Hepatocyte (in vitro differentiated cells): ENCODE measurements around the gene YPEL1. TPM values are rescaled to one million over a fixed set of nuclear protein-coding genes. Genes with fewer than 3 reads are reported as not detected.

Source experiments
- DNase-seq: peaks from one replicate; pipeline ENCODE4 v3.0.0-alpha.2; 2016; ENCODE audit warnings: low spot score
- H2AFZ ChIP-seq: fragments of 200-600 bp; sonication (generic); 2 replicates; pipeline ENCODE4 v1.6.0; 2016; ENCODE audit warnings: antibody characterized with exemption, mild to moderate bottlenecking
- H3K27ac ChIP-seq: fragments of 200-600 bp; sonication (generic); 2 replicates; pipeline ENCODE4 v1.5.1; 2016; ENCODE audit warnings: mild to moderate bottlenecking
- H3K27me3 ChIP-seq: fragments of 200-600 bp; sonication (generic); 2 replicates; pipeline ENCODE4 v1.6.1; 2016
- H3K36me3 ChIP-seq: fragments of 200-600 bp; sonication (generic); replicated peaks from 2 replicates; pipeline ENCODE4 v1.5.1; 2016; ENCODE audit warnings: low read depth; ENCODE audit not compliant: insufficient read depth
- H3K4me1 ChIP-seq: fragments of 200-600 bp; sonication (generic); 2 replicates; pipeline ENCODE4 v1.5.1; 2016; ENCODE audit warnings: mild to moderate bottlenecking, moderate library complexity; ENCODE audit not compliant: insufficient read depth
- H3K4me2 ChIP-seq: fragments of 200-600 bp; sonication (generic); 2 replicates; pipeline ENCODE4 v1.6.0; 2016
- H3K4me3 ChIP-seq: fragments of 200-600 bp; sonication (generic); 2 replicates; pipeline ENCODE4 v1.5.1; 2016; ENCODE audit warnings: mild to moderate bottlenecking
- H3K79me2 ChIP-seq: fragments of 200-600 bp; sonication (generic); 2 replicates; pipeline ENCODE4 v1.6.0; 2017; ENCODE audit warnings: mild to moderate bottlenecking
- H3K9me2 ChIP-seq: fragments of 200-600 bp; sonication (generic); replicated peaks from 2 replicates; pipeline ENCODE4 v1.6.0; 2017; ENCODE audit warnings: mild to moderate bottlenecking; ENCODE audit not compliant: insufficient read depth
- H3K9me3 ChIP-seq: fragments of 200-600 bp; sonication (generic); 2 replicates; pipeline ENCODE4 v1.5.1; 2016; ENCODE audit warnings: low read depth, mild to moderate bottlenecking
- H4K20me1 ChIP-seq: fragments of 200-600 bp; sonication (generic); 2 replicates; pipeline ENCODE4 v1.6.0; 2016; ENCODE audit warnings: mild to moderate bottlenecking; ENCODE audit not compliant: insufficient read depth, poor library complexity, severe bottlenecking
- EZH2 ChIP-seq: fragments of 200-600 bp; sonication (generic); IDR thresholded peaks from 2 replicates; pipeline ENCODE4 v1.6.1; 2016; ENCODE audit warnings: antibody characterized with exemption, mild to moderate bottlenecking, borderline replicate concordance
- EZH2phosphoT487 ChIP-seq: fragments of 200-600 bp; sonication (generic); IDR thresholded peaks from one replicate; pipeline ENCODE4 v1.6.1; 2018; ENCODE audit warnings: antibody characterized with exemption, mild to moderate bottlenecking, low read depth, moderate library complexity; ENCODE audit not compliant: unreplicated experiment, severe bottlenecking
- WGBS: methylation state at CpG from one replicate; pipeline ENCODE4 v1.1.6; 2016; ENCODE audit warnings: low lambda C conversion rate; ENCODE audit errors: missing lambda C conversion rate; 5-methylcytosine and 5-hydroxymethylcytosine counted together
- polyA plus RNA-seq: library from polyadenylated mRNA; unstranded; fragments of >200 nt; fragmentation: Nextera tagmentation; extraction: Ambion mirVana; gene quantifications from 2 replicates; pipeline ENCODE4 v1.2.1, GENCODE V29; 2016
- total RNA-seq: library from RNA; depleted of rRNA; stranded (reverse); fragments of >200 nt; gene quantifications from 2 replicates; pipeline ENCODE4 v1.2.3, GENCODE V29; 2014
- TF ChIP-seq, protein P1 (sequence below): fragments of 200-600 bp; sonication (generic); IDR thresholded peaks from 2 replicates; pipeline ENCODE4 v1.5.1; 2016; ENCODE audit warnings: antibody characterized with exemption, mild to moderate bottlenecking; ENCODE audit not compliant: poor library complexity

Gene YPEL1
- total and polyA plus RNA-seq, 2 experiments from 2014 or later: 2.0 to 3.1 TPM

DNA sequence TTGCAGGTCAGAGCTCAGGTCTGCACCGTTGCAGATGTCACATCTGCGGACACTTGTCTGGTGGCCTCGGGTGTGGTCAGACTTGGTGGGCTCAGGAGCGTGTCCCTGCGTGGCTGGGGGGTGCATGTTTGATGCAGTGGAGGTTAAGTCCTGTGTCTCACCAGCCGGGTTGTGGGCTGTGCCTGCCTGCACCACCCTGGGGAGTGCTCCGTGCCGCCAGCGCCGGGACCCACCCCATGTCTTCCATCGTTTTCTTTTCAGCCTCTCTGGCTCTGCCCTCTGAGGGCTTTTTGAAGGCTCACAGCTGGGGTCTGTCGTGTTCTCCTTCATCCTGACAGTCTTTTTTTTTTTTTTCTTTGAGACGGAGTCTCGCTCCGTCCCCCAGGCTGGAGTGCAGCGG lies 43.8 kb downstream of the YPEL1 start:
- Histone ChIP-seq H3K9me3 (no peaks in the 10 kb centered on the region), H4K20me1 (no peaks in the 10 kb centered on the region), H3K9me2 (no peaks in the 10 kb centered on the region), H2AFZ (no peak overlapping the region), H3K36me3 (no peaks in the 10 kb centered on the region), H3K4me1 (no peaks in the 10 kb centered on the region), H3K79me2 (no peaks in the 10 kb centered on the region), H3K27me3 (no peaks in the 10 kb centered on the region), H3K4me2 (no peak overlapping the region), H3K27ac (no peak overlapping the region), H3K4me3 (no peak overlapping the region)
- DNase-seq: no peak
- WGBS: 93% methylated on average over 15 of the region's 16 CpGs
- TF ChIP-seq EZH2 (no peak), EZH2phosphoT487 (no peak)
- TF ChIP-seq, protein P1, sequence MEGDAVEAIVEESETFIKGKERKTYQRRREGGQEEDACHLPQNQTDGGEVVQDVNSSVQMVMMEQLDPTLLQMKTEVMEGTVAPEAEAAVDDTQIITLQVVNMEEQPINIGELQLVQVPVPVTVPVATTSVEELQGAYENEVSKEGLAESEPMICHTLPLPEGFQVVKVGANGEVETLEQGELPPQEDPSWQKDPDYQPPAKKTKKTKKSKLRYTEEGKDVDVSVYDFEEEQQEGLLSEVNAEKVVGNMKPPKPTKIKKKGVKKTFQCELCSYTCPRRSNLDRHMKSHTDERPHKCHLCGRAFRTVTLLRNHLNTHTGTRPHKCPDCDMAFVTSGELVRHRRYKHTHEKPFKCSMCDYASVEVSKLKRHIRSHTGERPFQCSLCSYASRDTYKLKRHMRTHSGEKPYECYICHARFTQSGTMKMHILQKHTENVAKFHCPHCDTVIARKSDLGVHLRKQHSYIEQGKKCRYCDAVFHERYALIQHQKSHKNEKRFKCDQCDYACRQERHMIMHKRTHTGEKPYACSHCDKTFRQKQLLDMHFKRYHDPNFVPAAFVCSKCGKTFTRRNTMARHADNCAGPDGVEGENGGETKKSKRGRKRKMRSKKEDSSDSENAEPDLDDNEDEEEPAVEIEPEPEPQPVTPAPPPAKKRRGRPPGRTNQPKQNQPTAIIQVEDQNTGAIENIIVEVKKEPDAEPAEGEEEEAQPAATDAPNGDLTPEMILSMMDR: no peak

DNA sequence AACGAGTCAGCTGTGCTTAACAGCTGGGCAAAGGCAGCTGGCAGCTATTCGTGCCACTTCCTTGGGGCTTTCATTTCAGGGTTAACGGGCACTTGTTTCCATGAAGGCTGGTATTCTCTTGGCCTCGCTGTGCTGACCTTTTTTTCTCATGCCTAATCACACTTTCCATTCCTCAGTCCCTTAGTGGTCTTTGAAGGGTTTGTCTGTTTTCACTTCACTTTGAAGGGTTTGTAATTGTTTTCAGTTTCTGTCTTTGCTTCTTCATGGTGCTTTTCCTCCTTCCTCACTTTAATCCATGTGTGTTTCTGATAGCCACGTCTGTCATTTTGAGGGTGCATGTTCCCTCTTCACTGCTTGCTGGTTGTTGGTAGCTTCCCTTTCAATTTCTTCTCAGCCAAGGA lies 45.2 kb downstream of the YPEL1 start:
- no peak for DNase-seq
- H3K9me3 ChIP-seq: no peaks in the 10 kb centered on the region
- H3K36me3 ChIP-seq: no peaks in the 10 kb centered on the region
- H3K27me3 ChIP-seq: no peaks in the 10 kb centered on the region
- no peaks in the 10 kb centered on the region for H3K79me2 ChIP-seq
- TF ChIP-seq EZH2phosphoT487: no peak
- TF ChIP-seq EZH2: no peak
- TF ChIP-seq, protein P1: no peak
- 90% methylated on average over 5 of the region's 5 CpGs for WGBS
- no peaks in the 10 kb centered on the region for H3K9me2 ChIP-seq
- H3K4me2 ChIP-seq: no peak overlapping the region
- no peak overlapping the region for H2AFZ ChIP-seq
- H3K4me3 ChIP-seq: no peak overlapping the region
- H3K4me1 ChIP-seq: no peaks in the 10 kb centered on the region
- no peaks in the 10 kb centered on the region for H4K20me1 ChIP-seq
- no peak overlapping the region for H3K27ac ChIP-seq

DNA sequence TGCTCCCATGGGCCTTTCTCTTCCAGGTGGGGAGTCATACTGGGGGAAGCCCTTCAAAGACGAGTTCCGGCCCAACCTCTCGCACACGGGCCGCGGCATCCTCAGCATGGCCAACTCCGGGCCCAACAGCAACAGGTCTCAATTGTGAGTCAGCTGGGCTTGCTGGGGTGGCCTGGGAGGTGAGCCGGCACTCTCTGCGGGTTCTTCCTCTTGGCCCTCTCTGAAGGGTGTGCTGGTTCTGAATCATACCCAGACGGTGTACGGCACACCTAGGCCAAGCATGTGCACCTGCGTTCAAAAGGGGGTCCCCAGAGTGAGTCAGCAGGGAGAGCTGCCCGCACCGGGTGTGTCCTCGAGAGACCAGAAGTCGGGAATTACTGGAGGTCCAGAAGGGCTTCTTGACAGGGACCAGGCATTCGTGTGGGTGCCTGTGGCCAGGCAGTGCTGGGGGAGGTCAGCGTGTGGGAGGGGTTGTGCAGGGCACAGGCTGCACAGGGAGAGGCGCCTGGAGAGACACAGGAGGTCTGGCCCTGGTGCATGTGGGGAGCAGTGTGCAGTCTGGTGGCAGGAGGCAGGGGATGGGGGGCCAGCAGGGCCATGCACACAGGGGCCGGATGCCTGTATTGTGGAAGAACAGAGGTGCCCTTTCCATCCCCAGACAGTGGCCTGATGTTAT lies 46.8 kb downstream of the YPEL1 start:
- no peaks in the 10 kb centered on the region for H3K79me2 ChIP-seq
- no peak overlapping the region for H3K4me3 ChIP-seq
- H3K36me3 ChIP-seq: no peaks in the 10 kb centered on the region
- no peaks in the 10 kb centered on the region for H3K9me2 ChIP-seq
- WGBS: 97% methylated on average over 20 of the region's 20 CpGs
- no peak overlapping the region for H3K4me2 ChIP-seq
- no peak overlapping the region for H3K27ac ChIP-seq
- H3K4me1 ChIP-seq: no peaks in the 10 kb centered on the region
- TF ChIP-seq, protein P1: no peak
- TF ChIP-seq EZH2 (no peak), EZH2phosphoT487 (no peak)
- H3K9me3 ChIP-seq: no peaks in the 10 kb centered on the region
- H2AFZ ChIP-seq: no peak overlapping the region
- H3K27me3 ChIP-seq: no peaks in the 10 kb centered on the region
- no peak for DNase-seq
- H4K20me1 ChIP-seq: no peaks in the 10 kb centered on the region
